GM18867 (cell line): ENCODE results near the gene KCNT1.

Experiments used
- ATAC-seq: cut with Tn5 transposase; IDR thresholded peaks from one replicate; pipeline ENCODE4 v1.9.1; 2021; ENCODE audit warnings: mild to moderate bottlenecking, moderate library complexity; ENCODE audit not compliant: unreplicated experiment

The KCNT1 gene

DNA sequence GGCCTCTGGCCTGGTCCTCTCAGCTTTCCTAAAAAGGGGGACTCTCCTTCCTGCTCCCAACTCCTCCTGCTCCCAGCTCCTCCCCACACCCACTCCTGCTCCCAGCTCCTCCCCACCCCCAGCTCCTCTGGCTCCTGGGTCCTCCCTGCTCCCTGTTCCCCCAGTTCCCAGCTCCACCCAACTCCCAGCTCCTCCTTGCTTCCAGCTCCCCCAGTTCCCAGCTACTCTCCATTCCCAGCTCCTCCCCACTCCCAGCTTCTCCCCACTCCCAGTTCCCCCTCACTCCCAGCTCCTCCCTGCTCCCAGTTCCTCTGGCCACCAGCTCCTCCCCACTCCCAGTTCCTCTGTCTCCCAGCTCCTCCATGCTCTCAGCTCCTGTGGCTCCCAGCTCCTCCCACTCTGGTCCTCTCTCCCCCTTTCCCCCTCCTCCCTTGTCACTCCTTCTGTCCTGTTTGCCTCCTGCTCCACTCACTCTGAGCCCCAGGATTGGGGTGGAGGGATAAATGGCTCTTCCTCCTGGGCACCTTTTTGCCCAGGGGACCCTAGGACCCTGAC, 75.7 kb downstream of the KCNT1 start:
- no peak for ATAC-seq

DNA sequence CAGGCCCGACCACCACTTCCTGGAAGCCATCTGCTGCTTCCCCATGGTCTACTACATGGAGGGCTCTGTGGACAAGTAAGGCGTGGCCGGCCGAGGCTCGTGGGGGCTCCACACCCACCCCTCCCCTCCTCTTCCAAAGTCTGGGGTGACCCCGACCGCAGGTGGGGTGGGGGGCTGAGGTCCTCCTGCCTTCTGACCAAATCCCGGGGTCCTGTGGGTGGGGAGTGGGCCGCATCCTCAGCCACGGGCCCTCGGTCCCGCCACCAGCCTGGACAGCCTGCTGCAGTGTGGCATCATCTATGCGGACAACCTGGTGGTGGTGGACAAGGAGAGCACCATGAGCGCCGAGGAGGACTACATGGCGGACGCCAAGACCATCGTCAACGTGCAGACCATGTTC, 76.4 kb downstream of the KCNT1 start:
- ATAC-seq = no peak

DNA sequence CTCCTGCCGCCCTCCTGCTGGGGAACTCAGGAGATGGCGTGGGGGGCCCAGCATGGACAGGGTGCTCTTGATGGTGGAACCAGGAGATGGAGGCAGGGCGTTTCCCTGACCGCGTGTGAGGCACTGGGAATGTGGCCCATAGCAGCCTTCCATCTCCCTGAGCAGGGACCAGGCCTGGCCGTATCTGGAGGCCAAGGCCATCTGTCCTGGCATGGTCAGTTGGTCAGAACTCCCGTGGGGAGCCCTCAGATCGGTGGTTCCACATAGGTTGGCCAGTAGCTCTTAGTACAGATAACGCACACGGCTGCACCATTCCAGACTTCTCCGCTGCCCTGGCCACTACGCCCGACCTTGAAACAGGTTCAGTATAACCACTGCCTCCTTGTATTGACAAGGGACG, 77.6 kb downstream of the KCNT1 start:
- ATAC-seq = no peak

- ATAC-seq = no peak
These were observed 78.1 kb downstream of the KCNT1 start for GRCh38 chr9:135780086-135780485.

- no peak for ATAC-seq
These were observed 78.6 kb downstream of the KCNT1 start for GRCh38 chr9:135780626-135781025.

- ATAC-seq = no peak
These were observed 81.0 kb downstream of the KCNT1 start for GRCh38 chr9:135782946-135783345.

DNA sequence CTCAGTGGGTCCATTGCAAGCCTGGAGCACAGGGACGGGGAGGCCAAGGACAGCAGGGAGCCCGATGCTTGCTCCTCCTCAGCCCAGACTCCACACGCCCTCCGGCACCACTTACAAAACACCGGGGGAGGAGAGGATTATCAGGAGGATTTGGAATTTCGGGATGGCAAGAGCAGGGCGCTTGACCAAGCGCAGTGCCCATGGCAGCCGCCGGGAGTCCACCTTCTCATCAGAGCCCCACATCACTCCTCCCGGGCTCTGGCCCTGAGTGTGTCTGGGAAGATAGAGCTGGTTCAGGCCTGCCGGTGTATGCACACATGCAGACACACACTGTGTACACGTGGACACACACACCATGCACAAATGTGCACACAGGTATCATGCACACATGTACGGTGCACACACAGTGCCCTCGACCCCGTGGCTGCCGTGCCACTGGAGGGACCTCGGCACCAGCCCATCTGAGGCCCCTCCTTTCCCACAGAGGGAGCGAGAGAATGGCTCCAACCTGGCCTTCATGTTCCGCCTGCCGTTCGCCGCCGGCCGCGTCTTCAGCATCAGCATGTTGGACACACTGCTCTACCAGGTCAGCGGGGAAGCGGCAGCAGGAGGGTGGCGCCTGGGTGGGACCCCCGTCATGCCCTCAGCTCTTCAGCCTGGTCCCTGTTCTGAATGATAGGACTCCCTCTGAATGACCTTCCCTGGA, 81.7 kb downstream of the KCNT1 start:
- ATAC-seq = no peak

DNA sequence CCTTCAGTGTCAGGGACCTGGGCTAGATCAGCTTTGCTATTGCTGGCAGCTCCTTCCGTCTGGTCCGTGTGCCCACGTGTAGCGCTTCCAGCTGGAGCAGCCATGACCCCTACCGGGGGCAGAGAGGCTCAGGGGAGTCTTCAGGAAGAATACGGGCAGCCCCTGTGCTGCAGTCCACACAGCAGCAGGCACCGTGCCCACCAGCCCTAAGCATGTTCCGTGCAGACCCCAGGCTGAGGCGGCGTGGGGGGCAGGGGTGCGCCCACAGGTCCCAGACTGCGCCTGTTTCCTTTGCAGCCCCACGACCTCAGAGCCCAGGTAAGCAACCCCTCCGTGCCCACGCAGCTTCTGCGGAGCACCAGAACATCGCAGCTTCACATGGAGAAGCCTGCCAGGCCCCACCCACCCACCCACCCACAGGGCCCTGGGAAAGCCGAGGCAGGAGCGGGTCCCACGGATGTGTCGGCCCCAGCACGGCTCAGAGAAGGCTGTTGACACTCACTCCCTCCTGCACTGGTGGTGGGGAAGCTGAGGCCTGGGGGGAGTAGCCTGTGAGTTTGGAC, 83.1 kb downstream of the KCNT1 start:
- ATAC-seq = no peak

- no peak for ATAC-seq
These were observed 84.2 kb downstream of the KCNT1 start for GRCh38 chr9:135786146-135786690.

- no peak for ATAC-seq
These were observed 85.3 kb downstream of the KCNT1 start for GRCh38 chr9:135787317-135787716.

- ATAC-seq = no peak
These were observed 86.0 kb downstream of the KCNT1 start for GRCh38 chr9:135787776-135788575.

DNA sequence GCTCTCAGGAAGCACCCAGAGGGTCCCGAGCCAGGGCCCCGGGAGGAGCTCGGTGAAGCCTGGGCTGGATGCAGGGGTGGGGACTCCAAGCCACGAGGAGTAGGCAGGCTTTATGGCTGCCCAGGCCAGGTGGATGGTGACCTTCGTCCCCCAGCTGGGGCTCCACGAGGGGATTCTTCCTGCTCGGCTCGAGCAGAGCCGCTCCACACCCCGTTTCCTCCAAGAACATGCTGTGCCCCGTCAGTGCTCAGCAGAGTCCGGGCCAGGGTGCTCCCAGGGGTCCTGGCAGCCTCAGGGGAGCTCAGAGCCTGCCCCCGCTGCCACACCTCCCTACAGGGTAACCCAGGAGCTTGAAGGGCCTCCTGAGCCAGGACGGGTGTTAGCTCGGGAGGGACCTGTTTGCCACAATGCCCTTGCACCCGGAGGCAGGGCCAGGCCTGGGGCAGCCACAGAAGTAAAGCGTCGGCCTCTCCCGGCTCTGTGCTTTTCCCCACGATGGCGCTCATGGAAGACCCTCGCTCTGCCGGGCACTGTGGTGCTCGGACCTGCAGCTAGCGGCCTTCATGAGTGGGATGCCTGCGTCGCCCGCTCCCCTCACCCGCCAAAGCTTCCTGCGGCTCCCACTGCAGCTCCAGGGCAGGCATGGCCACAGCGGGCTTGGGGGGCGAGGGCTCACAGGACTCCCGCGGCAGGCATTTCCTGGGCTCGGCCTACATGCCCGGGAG, 86.8 kb downstream of the KCNT1 start:
- no peak for ATAC-seq

GRCh38 chr9:135789838-135790291, 87.9 kb downstream of the KCNT1 start:
- ATAC-seq = no peak

DNA sequence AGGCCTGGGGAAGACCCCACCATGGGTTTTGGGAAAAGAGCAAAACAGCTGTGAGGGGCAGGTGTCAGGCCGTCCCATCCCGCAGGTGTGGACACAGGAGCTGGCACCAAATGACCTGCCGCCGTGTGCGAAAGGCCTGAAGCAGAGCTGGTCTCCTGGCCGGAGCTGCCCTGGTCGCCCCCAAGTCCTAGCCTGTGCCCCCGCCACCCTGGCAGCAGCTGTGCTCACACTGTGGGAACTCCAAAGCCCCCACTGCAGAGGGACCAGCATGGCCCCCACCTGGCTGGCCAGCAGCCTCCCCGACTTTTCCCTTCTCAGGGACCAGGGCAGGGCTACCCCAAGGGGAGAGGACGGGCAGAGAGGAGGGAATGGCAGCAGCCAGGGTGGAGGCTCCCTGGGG, 88.4 kb downstream of the KCNT1 start:
- ATAC-seq = no peak

- ATAC-seq = no peak
These were observed 88.9 kb downstream of the KCNT1 start for GRCh38 chr9:135790850-135791249.

DNA sequence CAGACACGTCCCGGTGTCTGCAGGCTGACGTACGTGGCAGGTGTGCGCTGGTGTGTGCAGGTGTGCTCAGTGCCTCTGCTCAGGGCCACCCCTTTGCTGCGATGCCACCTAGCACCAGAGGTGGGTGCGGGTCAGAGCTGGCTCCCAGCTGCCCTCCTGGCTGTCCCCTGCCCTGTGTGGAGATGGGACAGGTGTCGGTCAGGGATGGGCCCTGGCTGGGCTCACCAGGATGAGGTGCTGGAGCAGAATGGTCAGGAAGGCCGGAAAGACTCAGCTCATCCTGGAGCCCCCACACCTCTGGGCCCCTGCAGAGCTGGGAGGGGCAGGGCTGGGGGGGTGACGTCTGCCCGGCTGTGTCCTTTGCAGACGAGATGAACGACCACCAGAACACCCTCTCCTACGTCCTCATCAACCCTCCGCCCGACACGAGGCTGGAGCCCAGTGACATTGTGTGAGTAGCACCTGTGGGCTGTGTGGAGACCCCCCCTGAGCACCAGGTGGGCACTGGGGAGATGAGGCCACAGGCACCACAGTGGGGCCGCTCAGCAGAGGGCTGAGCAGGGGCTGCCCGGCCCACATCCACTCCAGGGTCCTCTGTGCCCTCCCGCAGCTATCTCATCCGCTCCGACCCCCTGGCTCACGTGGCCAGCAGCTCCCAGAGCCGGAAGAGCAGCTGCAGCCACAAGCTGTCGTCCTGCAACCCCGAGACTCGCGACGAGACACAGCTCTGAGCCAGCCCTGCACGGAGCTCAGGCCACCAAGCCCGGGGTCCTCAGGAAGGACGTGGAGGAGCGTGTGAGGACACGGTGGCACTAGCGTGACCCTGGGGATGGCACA, 89.7 kb downstream of the KCNT1 start:
- ATAC-seq = no peak

GRCh38 chr9:135792268-135793128, 90.5 kb downstream of the KCNT1 start:
- ATAC-seq = no peak

GRCh38 chr9:135793221-135794056, 91.5 kb downstream of the KCNT1 start:
- no peak for ATAC-seq
